GM13976 (cell line): ENCODE measurements around the gene COL4A2.

Experiments used
- DNase-seq: peaks from one replicate; pipeline ENCODE4 v3.0.0; 2012; ENCODE audit warnings: low spot score
- in situ Hi-C: fragments of 300-500 bp; cut with MboI; formaldehyde crosslinking; loops from one replicate; pipeline ENCODE4 v1.12.0; 2022; ENCODE audit warnings: low sequenced_read_pairs, mixed read lengths, inconsistent platforms; ENCODE audit not compliant: unreplicated experiment
- TF ChIP-seq, protein P1 (sequence below): IDR thresholded peaks from 2 replicates; pipeline ENCODE4 v1.5.1; 2012; ENCODE audit warnings: borderline replicate concordance, mild to moderate bottlenecking; ENCODE audit not compliant: insufficient read depth; ENCODE audit errors: extremely low read depth, missing control alignments, control extremely low read depth

COL4A2 gene

DNA sequence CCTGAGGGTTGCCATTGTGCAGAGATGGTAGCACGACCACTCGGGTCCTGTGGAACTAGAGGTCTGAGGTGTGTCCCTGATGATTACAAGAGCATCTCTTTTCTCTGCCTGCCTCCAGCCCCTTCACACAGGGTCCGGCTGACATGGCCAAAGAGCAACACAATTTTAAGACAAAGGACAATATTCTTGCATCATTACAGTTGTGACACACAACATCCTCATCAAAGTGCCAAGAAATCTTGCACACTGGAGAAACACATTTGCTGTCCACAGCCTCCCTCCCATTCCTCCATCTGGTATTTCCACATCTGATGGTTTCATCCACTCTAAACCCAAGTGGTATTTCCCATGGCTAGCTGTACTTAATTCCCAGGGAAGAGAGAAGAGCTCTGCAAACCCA lies 12.9 kb upstream of the COL4A2 start:
- no peak for DNase-seq
- TF ChIP-seq, protein P1, sequence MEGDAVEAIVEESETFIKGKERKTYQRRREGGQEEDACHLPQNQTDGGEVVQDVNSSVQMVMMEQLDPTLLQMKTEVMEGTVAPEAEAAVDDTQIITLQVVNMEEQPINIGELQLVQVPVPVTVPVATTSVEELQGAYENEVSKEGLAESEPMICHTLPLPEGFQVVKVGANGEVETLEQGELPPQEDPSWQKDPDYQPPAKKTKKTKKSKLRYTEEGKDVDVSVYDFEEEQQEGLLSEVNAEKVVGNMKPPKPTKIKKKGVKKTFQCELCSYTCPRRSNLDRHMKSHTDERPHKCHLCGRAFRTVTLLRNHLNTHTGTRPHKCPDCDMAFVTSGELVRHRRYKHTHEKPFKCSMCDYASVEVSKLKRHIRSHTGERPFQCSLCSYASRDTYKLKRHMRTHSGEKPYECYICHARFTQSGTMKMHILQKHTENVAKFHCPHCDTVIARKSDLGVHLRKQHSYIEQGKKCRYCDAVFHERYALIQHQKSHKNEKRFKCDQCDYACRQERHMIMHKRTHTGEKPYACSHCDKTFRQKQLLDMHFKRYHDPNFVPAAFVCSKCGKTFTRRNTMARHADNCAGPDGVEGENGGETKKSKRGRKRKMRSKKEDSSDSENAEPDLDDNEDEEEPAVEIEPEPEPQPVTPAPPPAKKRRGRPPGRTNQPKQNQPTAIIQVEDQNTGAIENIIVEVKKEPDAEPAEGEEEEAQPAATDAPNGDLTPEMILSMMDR, result no peak
- in situ Hi-C loops, result no loop called here

DNA sequence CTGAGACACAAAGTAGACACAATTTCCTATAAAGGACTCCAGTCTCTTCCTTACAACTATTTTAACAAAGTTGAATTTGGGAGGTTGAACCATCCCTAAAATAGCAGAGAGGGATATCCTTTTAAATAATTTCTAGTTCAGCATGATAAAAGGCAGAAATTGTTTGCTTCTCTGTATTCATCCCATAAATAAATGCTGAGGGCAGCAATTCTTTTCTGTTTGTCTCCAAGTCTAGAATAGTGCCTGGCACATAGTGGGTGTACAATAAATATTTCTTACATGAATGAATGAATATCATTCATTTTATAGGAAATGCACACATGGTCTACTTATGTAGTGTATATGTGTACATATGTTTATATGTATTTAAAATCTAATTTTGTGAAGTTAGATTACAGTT lies 12.5 kb upstream of the COL4A2 start:
- no peak for DNase-seq
- in situ Hi-C loops, result no loop called here
- TF ChIP-seq, protein P1, result no peak

DNA sequence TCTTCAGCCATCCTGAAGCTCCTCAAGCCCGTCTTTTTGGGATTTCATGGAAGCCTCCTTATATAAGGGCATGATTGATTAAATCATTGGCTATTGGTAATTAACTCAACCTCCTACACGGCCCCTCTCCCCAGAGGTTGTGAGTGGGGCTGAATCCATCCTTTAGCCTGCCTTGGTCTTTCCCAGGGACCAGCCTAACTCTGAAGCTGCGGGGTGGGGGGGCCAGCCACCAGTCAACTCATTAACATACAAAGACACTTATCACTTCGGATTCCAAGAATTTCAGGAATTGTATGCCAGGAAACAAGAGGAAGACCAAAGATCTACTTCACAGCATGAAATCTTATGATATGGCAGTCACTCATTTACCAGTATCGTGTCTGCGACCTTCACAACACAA lies 10.1 kb upstream of the COL4A2 start:
- TF ChIP-seq, protein P1, result no peak
- no peak for DNase-seq
- in situ Hi-C loops, result no loop called here

DNA sequence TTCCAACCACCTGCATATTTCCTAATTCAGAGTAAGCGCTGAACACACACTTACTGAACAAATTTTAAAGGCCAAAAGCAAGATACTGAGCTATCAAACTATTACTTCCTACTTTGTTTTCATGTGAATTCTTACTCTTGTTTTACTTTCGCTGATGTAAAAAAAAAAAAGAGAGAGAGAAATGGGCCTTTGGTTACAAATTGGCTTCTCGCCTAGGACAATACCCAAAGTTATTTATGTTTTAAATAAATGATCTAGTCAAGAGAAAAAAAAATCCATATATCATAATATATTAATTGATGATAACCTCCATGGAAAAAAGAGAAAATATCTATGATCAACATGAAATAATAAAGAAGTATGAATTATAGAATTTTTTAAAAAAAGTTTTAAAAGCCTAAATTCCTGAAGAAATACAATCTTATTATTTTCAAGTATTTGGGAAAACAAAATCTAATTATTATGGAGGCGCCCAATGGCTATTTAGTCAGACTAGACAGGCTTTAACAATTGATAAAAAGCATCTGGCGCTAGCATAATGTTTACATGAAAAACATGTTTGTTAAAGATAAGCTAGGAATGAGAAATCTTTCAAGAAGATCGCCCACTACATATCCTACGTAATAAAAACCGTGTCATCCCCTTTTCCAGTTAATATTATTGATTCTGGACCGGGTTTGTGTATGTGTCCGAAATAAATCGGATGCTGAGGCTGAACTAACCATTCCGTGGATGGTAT lies 9.1 kb upstream of the COL4A2 start:
- DNase-seq, result no peak

DNA sequence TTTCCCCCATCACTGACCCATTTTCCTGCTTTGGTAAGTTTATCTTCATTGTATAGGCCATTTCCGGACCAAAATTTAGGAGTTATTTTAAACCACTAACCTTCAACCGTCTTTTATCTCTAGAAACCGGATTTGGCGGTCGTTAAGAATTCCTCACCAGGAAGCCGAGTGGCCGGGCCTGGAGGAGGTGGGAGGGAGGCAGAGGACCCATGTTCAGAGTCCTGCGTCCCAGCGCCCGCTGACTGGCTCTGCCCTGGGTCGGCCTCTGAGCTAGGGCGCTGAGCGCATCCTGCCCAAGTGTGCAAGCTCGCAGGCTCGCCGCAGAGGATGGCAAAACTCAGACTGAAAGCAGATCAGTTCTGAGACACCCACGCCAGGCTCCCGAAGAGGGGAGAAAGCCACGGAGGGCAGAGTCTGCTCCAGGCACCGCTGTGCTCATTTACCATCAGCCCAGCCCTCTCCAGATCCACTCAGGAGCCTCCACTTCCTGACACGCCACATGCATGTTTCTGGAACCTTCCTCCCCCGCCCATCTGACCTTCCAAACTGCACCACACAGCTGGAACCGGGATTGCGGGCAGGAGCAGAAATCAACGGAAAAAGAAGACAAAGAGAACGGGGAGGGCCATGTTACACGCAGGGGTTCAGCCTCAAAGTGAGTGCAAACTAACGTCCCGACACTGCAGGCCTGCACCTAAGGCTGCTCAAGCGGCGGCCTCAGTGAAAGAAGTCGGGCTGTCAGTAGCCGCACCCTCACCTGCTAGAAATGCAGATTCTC lies 8.4 kb upstream of the COL4A2 start:
- TF ChIP-seq, protein P1, result no peak
- in situ Hi-C loops, result no loop called here
- peak; percentile 33 for DNase-seq

More for the DNA sequence above, 9.1 kb upstream of the COL4A2 start:
- TF ChIP-seq, protein P1, result no peak
- in situ Hi-C loops, result no loop called here

DNA sequence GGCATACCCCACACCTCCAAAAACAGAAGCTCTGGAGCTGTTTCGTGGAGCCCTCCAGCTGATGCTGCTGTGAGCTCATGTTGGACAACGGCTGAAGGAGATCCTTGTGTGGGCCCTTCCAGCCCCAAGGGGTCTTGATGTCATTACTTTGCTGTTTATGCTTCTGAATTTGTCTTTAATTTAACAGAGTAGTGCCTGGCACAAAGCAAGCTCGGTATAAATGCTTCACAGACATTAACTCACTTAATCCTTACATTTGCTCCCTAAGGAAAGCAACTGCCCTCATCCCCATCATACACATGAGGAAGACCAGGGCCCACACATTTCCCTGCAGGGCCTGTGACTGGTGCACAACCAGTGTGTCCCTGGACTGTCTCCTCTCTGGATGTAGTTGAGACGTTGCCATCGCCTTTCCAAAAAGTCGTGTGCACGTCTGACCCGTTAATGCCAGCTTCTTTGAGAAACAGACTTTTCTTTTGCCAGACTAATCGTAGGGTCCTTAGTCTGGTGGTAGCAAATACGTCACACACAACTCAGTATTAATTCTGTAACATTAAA lies 7.7 kb upstream of the COL4A2 start:
- no peak for DNase-seq
- in situ Hi-C loops, result no loop called here
- TF ChIP-seq, protein P1, result no peak
